GM10248 (cell line): Measurements from ENCODE around the gene TFR2.

Experiments
- CTCF ChIA-PET: fragments of 300-600 bp; sonication (Branson Sonifier 250); formaldehyde crosslinking; extraction: SDS; loops from one replicate; lab custom pipeline; 2021; ENCODE audit warnings: antibody characterized with exemption; lab: Yijun Ruan, JAX
- POLR2A ChIA-PET: fragments of 350-650 bp; sonication (Branson Sonifier 250); formaldehyde crosslinking; extraction: SDS; loops from one replicate; lab custom pipeline; 2020; ENCODE audit warnings: antibody characterized with exemption; lab: Yijun Ruan, JAX
- DNase-seq: peaks from one replicate; pipeline ENCODE4 v3.0.0; 2012; ENCODE audit errors: extremely low spot score
- TF ChIP-seq, protein P1 (sequence below): IDR thresholded peaks from 2 replicates; pipeline ENCODE4 v1.5.1; 2012; ENCODE audit warnings: mild to moderate bottlenecking, low read depth; ENCODE audit errors: extremely low read depth, missing control alignments, control extremely low read depth

The TFR2 gene

GRCh38 chr7:100675105-100675451 lies 33.7 kb upstream of the TFR2 start:
- DNase-seq = no peak
- ChIA-PET CTCF (interaction anchor here (0.6 to 1.8 kb wide), 4 partner anchors 17 to 268 kb away, joined by 3 to 10 read pairs (median 6); partner anchors contain the start of genes POP7 and SLC12A9), POLR2A (interaction anchor here (0.6 kb wide), 2 partner anchors 569 to 1266 kb away, joined by 5 to 12 read pairs; partner anchors contain the start of gene BUD31)
- TF ChIP-seq, protein P1, sequence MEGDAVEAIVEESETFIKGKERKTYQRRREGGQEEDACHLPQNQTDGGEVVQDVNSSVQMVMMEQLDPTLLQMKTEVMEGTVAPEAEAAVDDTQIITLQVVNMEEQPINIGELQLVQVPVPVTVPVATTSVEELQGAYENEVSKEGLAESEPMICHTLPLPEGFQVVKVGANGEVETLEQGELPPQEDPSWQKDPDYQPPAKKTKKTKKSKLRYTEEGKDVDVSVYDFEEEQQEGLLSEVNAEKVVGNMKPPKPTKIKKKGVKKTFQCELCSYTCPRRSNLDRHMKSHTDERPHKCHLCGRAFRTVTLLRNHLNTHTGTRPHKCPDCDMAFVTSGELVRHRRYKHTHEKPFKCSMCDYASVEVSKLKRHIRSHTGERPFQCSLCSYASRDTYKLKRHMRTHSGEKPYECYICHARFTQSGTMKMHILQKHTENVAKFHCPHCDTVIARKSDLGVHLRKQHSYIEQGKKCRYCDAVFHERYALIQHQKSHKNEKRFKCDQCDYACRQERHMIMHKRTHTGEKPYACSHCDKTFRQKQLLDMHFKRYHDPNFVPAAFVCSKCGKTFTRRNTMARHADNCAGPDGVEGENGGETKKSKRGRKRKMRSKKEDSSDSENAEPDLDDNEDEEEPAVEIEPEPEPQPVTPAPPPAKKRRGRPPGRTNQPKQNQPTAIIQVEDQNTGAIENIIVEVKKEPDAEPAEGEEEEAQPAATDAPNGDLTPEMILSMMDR = no peak

GRCh38 chr7:100674411-100675104 lies 33.2 kb upstream of the TFR2 start:
- ChIA-PET POLR2A (interaction anchor here (0.6 kb wide), 2 partner anchors 568 to 1266 kb away, joined by 5 to 12 read pairs; partner anchors contain the start of gene BUD31), CTCF (interaction anchor here (0.6 to 1.8 kb wide), 4 partner anchors 18 to 267 kb away, joined by 3 to 10 read pairs (median 6); partner anchors contain the start of genes POP7 and SLC12A9)
- TF ChIP-seq, protein P1 = no peak
- DNase-seq = no peak

GRCh38 chr7:100673942-100674410 lies 32.6 kb upstream of the TFR2 start:
- CTCF ChIA-PET = interaction anchor here (1.1 to 1.8 kb wide), 3 partner anchors 18 to 178 kb away, joined by 3 to 10 read pairs (median 9); partner anchors contain the start of genes POP7 and SLC12A9
- DNase-seq = no peak
- TF ChIP-seq, protein P1 = no peak
- POLR2A ChIA-PET = no interaction called here

DNA sequence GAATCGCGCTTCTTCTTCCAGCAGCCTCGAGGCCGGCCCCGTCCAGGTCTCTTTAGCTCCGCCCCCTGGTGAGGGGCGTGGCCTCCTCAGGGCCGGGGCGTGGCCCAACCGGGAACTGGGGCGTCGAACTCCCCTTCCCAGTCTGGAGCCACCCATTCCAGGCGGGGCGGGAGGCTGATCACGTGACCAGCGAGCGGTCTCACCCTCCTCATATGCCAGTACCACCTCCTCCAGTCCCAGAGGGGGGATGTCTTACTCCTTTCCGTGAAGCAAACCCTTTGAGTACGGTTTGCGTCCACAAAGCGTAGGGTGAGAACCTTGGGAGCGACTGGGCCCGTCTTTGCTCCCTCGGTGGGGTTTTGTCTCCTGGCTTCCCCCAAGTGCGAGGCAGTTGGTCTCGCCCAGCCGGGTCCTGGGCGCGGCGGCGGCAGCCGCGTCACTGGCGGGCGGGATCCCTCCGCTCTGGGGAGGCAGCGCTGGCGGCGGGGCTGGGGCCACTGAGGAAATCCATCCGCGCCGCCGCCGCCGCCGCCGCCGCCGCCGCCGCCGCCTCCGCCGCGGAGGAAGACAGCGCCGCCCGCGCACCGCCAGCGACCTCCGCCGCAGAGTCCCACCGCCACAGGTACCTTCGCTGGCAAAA lies 32.1 kb upstream of the TFR2 start, which contains the start of gene GNB2:
Gene GNB2, plus strand, starts transcription at position 439 of the 640 bp plus-strand sequence. CDS start 2,526 bp downstream, outside the sequence.
- CTCF ChIA-PET = interaction anchor here (0.6 to 1.5 kb wide), 5 partner anchors 17 to 110 kb away, joined by 3 to 5 read pairs (median 3); no protein-coding TSS in a partner anchor
- TF ChIP-seq, protein P1 = no peak

GRCh38 chr7:100671353-100672327 lies 30.3 kb upstream of the TFR2 start:
- ChIA-PET CTCF (interaction anchor here (1.5 to 1.7 kb wide), 2 partner anchors 34 to 42 kb away, joined by 4 to 5 read pairs; partner anchors contain the start of gene POP7), POLR2A (interaction anchor here (0.7 kb wide), 1 partner anchor 1362 kb away, joined by 3 read pairs; no protein-coding TSS in a partner anchor)
- TF ChIP-seq, protein P1 = no peak

More for the DNA sequence above, 32.1 kb upstream of the TFR2 start, which contains the start of gene GNB2:
- POLR2A ChIA-PET = interaction anchor here (0.5 to 1.0 kb wide), 2 partner anchors 9 to 87 kb away, joined by 3 read pairs; partner anchors contain the start of gene FBXO24
- peak; percentile 97 for DNase-seq

More at GRCh38 chr7:100671353-100672327, 30.3 kb upstream of the TFR2 start:
- no peak for DNase-seq
